Psoas muscle (tissue), 8 donors: ENCODE data around the gene PKHD1. TPM values are rescaled to one million over a fixed set of nuclear protein-coding genes. Genes with fewer than 3 reads are reported as not detected.

Experiments used
- ATAC-seq, 4 donors: fragments of 200-7000 bp; cut with Tn5 transposase; one replicate each; pipeline ENCODE4 v1.9.1; 2020; ENCODE audit warnings: moderate library complexity in 3 of 4, mild to moderate bottlenecking in 2 of 4
- DNase-seq, 2 donors: peaks; one replicate each; pipeline ENCODE4 v3.0.0-alpha.2; 2020
- H3K27ac ChIP-seq: fragments of 200-600 bp; one replicate; pipeline ENCODE4 v1.8.0; 2022
- H3K27me3 ChIP-seq, 3 donors: fragments of 200-600 bp in 1 of 3; one replicate each; pipeline versions ENCODE4 v1.6.1 to v1.8.0; 2013 to 2022; ENCODE audit warnings: low read length in 2 of 3, mild to moderate bottlenecking in 2 of 3, moderate library complexity in 1 of 3; ENCODE audit not compliant: insufficient read depth in 3 of 3
- H3K36me3 ChIP-seq, 2 donors: fragments of 200-600 bp in 1 of 2; one replicate each; pipeline versions ENCODE4 v1.6.1 to v1.8.0; 2013 to 2022; ENCODE audit warnings: low read depth in 1 of 2, mild to moderate bottlenecking in 1 of 2, moderate library complexity in 1 of 2; ENCODE audit not compliant: insufficient read depth in 1 of 2
- H3K4me1 ChIP-seq: fragments of 200-600 bp; one replicate; pipeline ENCODE4 v1.8.0; 2022
- H3K4me3 ChIP-seq: fragments of 200-600 bp; one replicate; pipeline ENCODE4 v1.8.0; 2022; ENCODE audit warnings: mild to moderate bottlenecking
- H3K9me3 ChIP-seq: fragments of 200-600 bp; one replicate; pipeline ENCODE4 v1.8.0; 2022
- WGBS, 3 donors: extraction: QIAGEN DNeasy Blood & Tissue Kit; methylation state at CpG; one replicate each; pipeline versions ENCODE4 v1.1.6 to v1.1.7; 2013; 5-methylcytosine and 5-hydroxymethylcytosine counted together
- intact Hi-C, 2 donors: fragments of 100-400 bp; cut with DNase I; formaldehyde crosslinking; loops; one replicate each; pipeline versions ENCODE4 v1.11.0 to v1.14.2; 2022
- polyA plus RNA-seq, 3 donors: library from polyadenylated mRNA; stranded (reverse); fragments of 200-250 nt; gene quantifications; one replicate each; pipeline ENCODE4 v1.2.3, GENCODE V29; 2013
- total RNA-seq, 4 donors: library from RNA; stranded (reverse); fragmentation: NEBNext Ultra II Directional in 2 of 4; extraction: Animal tissue kit (Norgen Biotek cat#: 25700) in 2 of 4; gene quantifications; one replicate each; pipeline versions ENCODE4 v1.2.1 to v1.2.4, GENCODE V29; 2021 to 2023
- TF ChIP-seq, protein P1 (sequence below): fragments of 200-600 bp; IDR thresholded peaks from one replicate; pipeline ENCODE4 v1.8.0; 2022; ENCODE audit warnings: antibody characterized with exemption
- donor health status: healthy with polysubstance abuse.
- donor health status: DM: no; HTN: no; CAD: no; lungs with moderate emphysema.
- donor health status: Bipolar disorder and iron deficiency.
- donor health status: healthy.
- donor health status: DM: yes; HTN: yes; CAD: no.
- donor health status: DM: no; HTN: no; CAD: no.
- donor health status: DM: no; HTN: no; CAD: no.
- donor health status: DM: yes; HTN: yes; CAD: no.

The PKHD1 gene
- total and polyA plus RNA-seq, 7 donors = under 0.01 to 0.11 (median 0.02) TPM; not detected in 2

DNA sequence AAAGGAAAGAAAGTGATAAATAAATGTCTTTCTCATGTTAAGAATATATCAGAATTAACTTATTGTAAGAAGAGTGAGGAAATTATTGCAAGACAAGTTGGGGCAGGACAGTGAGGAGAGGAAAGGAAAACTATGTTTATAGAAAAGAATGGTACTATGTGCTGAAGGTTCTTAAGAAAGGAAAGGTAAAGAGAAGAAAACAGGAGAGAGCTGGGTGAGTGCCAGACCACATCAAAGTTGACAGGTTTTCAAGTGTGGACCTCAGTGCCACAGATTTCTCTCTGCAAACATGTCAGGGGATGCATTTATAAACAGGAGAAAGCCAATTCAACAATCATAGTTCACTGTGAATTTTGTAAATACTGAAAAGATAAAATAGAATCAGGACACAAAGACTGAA is 439.2 kb downstream of the PKHD1 start:
- Histone ChIP-seq H3K27me3 (no peaks in the 10 kb centered on the region), H3K36me3 (no peaks in the 10 kb centered on the region), H3K9me3 (no peaks in the 10 kb centered on the region), H3K4me3 (no peak overlapping the region), H3K4me1 (no peaks in the 10 kb centered on the region), H3K27ac (no peak overlapping the region)
- TF ChIP-seq, protein P1, sequence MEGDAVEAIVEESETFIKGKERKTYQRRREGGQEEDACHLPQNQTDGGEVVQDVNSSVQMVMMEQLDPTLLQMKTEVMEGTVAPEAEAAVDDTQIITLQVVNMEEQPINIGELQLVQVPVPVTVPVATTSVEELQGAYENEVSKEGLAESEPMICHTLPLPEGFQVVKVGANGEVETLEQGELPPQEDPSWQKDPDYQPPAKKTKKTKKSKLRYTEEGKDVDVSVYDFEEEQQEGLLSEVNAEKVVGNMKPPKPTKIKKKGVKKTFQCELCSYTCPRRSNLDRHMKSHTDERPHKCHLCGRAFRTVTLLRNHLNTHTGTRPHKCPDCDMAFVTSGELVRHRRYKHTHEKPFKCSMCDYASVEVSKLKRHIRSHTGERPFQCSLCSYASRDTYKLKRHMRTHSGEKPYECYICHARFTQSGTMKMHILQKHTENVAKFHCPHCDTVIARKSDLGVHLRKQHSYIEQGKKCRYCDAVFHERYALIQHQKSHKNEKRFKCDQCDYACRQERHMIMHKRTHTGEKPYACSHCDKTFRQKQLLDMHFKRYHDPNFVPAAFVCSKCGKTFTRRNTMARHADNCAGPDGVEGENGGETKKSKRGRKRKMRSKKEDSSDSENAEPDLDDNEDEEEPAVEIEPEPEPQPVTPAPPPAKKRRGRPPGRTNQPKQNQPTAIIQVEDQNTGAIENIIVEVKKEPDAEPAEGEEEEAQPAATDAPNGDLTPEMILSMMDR = no peak
- ATAC-seq (no peak), DNase-seq (no peak)
- intact Hi-C loops = no loop called here

DNA sequence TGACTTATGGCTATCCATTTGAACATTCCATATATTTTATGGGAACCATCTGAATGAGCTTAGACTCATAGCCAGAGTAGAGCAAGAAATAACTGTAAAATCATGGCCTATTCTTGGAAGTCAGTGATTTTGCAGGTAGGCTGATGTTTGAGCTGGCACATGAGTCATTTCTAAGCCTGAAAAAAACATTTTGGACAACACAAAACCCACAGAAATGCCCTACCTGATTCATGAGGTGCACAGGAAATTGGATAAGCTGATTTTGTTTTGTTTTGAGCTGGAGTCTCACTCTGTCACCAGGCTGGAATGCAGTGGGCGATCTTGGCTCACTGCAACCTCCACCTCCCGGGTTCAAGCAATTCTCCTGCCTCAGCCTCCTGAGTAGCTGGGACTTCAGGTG is 443.0 kb downstream of the PKHD1 start:
- Histone ChIP-seq H3K27ac (no peak overlapping the region), H3K4me3 (no peak overlapping the region), H3K4me1 (no peaks in the 10 kb centered on the region), H3K27me3 (no peaks in the 10 kb centered on the region), H3K9me3 (no peaks in the 10 kb centered on the region), H3K36me3 (no peaks in the 10 kb centered on the region)
- no peak for ATAC-seq
- TF ChIP-seq, protein P1 = no peak
- intact Hi-C loops = no loop called here
- WGBS, 3 donors = 83 to 90% (median 89%) methylated on average over 2 of the region's 2 CpGs
- no peak for DNase-seq

DNA sequence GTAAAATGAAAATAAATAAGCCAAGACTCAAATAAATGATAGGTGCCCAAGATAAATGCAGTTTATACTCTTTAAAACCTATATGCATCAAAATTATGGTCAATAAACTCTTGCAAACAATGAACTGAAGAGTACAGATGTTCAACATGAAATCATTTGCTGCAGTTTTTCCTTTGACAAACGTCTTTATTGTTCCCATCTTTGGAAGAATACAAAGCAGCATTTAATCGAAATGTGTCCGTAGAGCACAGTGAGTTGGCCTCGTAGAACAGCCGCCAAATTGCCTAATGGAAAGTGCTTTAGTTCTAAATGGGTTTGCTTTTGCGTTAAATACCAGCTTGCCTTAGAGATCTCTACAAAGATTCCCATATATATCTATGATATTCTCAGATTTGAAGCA is 447.4 kb downstream of the PKHD1 start:
- no peaks in the 10 kb centered on the region for H3K27me3 ChIP-seq
- DNase-seq (no peak), ATAC-seq (no peak)
- TF ChIP-seq, protein P1 = no peak
- no peaks in the 10 kb centered on the region for H3K36me3 ChIP-seq
- H3K9me3 ChIP-seq = no peaks in the 10 kb centered on the region
- no peak overlapping the region for H3K27ac ChIP-seq
- 55 to 58% (median 55%) methylated on average over 6 of the region's 6 CpGs for WGBS, 3 donors
- no peaks in the 10 kb centered on the region for H3K4me1 ChIP-seq
- intact Hi-C loops = no loop called here
- H3K4me3 ChIP-seq = no peak overlapping the region

DNA sequence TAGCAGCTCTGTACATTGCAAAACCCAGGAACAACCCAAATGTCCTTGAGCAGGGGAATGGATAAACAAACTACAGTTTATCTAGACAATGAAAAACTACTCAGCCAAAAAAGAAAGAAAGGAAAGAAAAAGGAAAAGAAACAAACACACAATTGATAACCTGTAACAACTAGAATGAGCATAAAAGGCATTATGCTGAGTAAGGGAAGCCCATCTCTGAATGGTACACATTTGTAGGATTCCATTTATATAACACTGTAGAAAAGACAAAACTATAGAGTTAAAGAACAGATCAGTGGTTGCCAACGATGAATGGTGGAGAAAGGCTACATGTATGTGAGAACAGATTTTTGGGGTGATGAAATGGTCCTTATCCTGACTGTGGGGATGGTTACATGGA is 454.0 kb downstream of the PKHD1 start:
- Histone ChIP-seq H3K27me3 (no peaks in the 10 kb centered on the region), H3K36me3 (no peaks in the 10 kb centered on the region), H3K9me3 (no peaks in the 10 kb centered on the region), H3K27ac (no peak overlapping the region), H3K4me3 (no peak overlapping the region), H3K4me1 (no peaks in the 10 kb centered on the region)
- intact Hi-C loops = no loop called here
- TF ChIP-seq, protein P1 = no peak
- DNase-seq (no peak), ATAC-seq (no peak)
- 63 to 78% (median 74%) methylated on average over 1 of the region's 1 CpG for WGBS, 3 donors

DNA sequence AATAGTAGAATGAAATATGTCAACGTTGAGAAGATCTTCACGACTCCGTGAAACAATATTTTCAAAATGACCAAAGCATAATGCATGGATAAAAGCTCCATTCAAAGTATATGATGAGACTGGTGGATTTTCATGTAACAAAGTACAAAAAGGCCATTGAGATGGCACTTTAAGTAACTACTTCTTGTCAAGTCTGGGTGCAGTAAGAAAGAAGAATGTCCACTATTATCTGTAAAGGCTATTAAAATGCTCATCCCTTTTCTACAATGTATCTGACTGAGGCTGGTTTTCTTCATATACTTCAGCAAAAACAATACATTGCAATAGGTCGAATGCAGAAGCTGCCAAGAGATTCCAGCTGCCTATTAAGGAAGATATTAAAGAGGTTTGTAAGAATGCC is 457.4 kb downstream of the PKHD1 start:
- no peak overlapping the region for H3K4me3 ChIP-seq
- TF ChIP-seq, protein P1 = no peak
- no peaks in the 10 kb centered on the region for H3K4me1 ChIP-seq
- no peak for ATAC-seq
- no peak for DNase-seq
- no peaks in the 10 kb centered on the region for H3K9me3 ChIP-seq
- H3K27me3 ChIP-seq = no peaks in the 10 kb centered on the region
- no peaks in the 10 kb centered on the region for H3K36me3 ChIP-seq
- intact Hi-C loops = no loop called here
- H3K27ac ChIP-seq = no peak overlapping the region
- 80 to 83% (median 81%) methylated on average over 4 of the region's 4 CpGs for WGBS, 3 donors
